CD4-positive, alpha-beta T cell treated with Interleukin-17A for 4 hours (primary cell): ENCODE results near the gene SYT10.
"Not testable (repeated sequence)": the region's sequence is repeated elsewhere in the genome, so short reads cannot be mapped to it uniquely, and the experiment has no call there.

Source experiments
- DNase-seq: peaks from one replicate; pipeline ENCODE4 v3.0.0-alpha.2; 2020; ENCODE audit warnings: mixed read lengths

Gene SYT10, protein sequence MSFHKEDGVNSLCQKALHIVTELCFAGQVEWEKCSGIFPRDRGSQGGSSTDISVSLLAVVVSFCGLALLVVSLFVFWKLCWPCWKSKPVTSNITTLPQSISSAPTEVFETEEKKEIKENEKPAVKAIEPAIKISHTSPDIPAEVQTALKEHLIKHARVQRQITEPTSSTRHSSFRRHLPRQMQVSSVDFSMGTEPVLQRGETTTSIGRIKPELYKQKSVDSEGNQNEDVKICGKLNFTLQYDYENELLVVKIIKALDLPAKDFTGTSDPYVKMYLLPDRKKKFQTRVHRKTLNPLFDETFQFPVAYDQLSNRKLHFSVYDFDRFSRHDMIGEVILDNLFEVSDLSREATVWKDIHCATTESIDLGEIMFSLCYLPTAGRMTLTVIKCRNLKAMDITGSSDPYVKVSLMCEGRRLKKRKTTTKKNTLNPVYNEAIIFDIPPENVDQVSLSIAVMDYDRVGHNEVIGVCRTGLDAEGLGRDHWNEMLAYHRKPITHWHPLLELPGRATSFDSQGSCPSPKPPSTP

DNA sequence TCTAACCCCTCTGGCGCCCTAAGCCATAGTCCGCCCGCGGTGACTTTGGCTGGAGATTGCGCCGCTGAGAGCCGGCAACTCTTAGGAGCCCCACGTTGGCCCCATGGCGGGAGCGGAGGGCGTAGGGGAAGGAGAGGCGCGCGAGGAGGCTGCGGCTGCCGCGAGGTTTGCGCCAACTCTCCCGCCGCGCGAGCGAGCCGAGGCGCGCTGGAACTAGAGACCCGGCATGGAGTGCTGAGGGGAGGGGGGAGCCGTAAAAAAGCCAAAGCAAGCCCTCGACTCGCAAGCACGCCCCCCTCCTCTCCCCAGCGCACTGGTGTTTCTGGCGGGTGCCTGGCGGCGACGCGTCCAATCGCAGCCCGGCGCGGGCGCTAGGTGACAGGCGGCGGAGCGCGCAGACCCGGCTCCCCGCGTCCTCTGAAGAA lies at the start of gene SYT10:
SYT10 (minus strand) TSS at position 233 of the 425 bp plus-strand sequence. CDS start 297 bp downstream, outside the sequence.
- no peak for DNase-seq

DNA sequence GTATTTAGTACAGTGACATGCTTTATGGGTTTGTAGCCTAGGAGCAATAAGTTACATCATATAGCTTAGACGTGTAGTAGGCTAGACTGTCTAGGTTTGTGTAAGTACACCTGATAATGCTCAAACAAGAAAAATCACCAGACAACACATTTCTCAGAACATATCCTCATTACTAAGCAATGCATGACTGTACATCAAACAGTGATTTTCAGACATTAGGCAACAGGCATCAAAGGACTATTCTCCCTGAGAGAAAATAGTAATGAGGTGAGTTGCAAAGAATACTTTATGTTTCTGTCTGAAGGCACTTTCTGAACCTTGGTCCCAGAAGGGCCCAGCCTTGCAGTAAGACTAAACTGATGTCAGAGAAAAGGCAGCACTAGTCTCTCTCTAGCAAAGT lies 48.4 kb upstream of the SYT10 start:
- DNase-seq: no peak

DNA sequence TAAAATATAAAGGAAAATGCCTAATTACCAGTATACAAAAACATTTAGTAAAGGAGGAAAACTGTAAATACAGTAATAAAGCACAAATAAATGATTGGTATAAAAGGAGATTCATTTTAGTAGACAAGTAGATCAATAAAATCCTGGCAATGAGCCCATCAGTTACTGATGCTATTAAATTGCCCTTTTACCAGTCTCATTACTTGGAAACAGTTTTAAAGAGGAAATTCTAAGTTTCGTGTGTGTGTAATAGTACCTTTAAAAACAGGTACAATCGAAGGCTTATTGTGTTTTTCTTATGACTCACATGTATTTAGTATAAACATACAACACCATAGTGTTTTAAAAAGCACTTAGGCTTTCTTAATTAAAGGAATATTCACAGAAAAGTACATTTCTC lies 46.4 kb upstream of the SYT10 start:
- no peak for DNase-seq

DNA sequence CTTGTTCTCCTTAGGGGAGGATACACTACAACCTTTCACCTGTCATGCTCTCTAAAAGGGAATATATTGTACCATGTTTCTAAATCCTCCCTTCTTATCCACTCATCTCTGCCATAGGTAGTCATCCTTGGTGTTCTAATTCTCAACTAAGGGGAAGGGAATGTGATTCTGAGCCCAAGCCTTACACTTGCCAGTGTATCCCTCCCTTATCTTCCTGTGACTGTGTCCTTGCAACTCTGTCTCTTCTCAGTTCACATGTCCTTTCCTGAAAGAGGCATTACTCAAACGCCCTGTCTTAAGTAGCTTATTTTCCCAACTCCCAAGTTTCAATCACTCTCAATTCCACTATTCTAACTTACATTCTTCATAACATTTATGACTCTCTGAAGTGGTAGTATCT lies 44.5 kb upstream of the SYT10 start:
- DNase-seq: no peak

DNA sequence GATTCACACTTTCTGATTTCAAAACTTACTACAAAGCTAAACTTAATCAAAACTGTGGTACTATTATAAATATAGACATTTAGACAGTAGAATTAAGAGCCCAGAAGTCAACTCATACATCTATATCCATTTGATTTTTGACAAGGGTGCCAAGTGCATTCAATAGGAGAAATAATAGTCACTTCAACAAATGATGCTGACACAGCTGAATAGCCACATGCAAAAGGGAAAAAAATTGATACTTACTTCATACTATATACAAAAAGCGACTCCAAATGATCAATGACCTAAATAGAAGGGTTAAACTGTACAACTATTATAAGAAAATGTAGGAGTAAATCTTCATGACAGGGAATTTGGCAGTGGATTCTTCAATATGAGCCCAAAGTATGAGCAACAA lies 40.7 kb upstream of the SYT10 start:
- DNase-seq: no peak

DNA sequence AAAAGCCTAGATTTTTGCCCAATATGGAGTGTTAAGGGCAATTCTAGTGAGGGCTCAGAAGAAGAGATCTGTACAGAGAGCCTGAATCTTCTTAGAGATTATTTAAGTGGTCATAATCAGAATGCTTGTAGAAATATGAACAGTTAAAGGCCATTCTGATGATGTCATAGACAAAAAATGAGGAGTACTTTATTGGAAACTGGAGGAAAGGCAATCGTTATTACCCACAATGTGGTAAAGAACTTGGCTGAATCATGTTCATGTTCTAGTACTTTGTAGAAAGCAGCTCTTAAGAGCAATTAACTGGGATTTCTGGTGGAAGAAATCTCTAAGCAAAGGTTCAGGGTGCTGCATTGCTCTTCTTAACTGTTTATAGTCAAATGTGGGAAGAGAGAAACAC lies 36.4 kb upstream of the SYT10 start:
- no peak for DNase-seq

DNA sequence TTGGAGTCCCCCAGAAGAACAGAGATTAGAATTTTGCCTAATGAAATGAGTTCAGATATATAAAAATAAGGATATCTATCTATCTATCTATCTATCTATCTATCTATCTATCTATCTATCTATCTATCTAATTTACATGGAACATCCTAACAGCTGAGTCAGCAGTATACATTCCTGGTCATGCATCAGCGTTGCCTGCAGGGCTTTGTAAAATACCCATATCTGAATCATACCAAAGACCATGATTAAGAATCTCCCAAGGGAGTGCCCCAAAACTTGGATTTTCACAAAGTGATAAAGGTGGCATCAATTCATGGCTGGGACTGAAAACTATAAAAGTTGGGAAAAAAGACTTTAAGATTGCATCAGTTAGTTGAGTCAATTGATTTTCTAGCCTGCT lies 32.7 kb upstream of the SYT10 start:
- no peak for DNase-seq

DNA sequence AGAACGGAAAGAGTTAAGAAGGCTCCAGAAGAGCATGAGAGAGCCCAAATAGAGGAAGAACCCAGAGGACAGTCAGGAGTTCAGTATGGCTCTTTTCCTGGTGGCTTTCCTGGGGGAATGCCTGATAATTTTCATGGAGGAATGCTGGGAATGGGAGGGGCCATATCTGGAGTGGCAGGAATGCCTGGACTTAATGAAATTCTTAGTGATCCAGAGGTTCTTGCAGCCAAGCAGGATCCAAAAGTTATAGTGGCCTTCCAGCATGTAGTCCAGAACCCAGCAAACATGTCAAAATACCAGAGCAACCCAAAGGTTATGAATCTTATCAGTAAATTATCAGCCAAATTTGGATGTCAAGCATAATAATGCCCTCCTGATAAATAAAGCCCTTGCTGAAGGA lies 15.5 kb upstream of the SYT10 start:
- DNase-seq: no peak

DNA sequence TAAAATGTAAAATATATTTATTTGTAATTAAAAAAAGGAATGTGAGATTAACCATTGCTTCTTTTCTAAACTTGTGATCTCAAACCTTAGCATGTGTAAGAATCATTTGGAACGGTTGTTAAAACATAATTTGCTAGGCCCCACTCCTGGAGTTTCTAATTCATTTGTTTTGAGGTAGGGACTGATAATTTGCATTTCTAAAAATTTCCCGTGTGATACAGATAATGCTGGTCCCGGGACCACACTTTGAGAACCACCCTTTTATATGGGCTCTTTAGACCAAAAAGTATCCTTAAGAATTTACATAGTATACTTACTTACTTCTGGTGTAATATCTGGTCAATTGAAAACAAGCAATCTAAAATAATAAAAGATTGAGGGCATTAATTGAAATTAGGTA lies 10.9 kb upstream of the SYT10 start:
- no peak for DNase-seq

DNA sequence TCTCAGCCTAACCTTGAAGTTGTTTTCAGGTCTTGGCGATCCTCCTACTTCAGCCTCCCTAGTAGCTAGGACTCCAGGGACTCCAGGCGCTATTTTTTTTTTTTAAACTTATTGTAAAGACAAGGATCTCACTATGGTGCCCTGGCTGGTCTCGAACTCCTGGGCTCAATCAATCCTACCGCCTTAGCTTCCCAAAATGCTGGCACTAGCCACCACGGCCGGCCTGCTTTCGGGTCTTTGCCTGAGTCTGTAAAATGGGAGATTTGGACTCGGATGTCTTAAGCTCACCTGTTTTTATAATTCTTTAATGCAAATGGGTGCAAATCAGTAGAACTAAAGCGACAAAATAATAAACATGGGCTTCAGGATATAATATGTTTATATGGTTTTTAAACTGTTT lies 858 bp upstream of the SYT10 start:
- no peak for DNase-seq

DNA sequence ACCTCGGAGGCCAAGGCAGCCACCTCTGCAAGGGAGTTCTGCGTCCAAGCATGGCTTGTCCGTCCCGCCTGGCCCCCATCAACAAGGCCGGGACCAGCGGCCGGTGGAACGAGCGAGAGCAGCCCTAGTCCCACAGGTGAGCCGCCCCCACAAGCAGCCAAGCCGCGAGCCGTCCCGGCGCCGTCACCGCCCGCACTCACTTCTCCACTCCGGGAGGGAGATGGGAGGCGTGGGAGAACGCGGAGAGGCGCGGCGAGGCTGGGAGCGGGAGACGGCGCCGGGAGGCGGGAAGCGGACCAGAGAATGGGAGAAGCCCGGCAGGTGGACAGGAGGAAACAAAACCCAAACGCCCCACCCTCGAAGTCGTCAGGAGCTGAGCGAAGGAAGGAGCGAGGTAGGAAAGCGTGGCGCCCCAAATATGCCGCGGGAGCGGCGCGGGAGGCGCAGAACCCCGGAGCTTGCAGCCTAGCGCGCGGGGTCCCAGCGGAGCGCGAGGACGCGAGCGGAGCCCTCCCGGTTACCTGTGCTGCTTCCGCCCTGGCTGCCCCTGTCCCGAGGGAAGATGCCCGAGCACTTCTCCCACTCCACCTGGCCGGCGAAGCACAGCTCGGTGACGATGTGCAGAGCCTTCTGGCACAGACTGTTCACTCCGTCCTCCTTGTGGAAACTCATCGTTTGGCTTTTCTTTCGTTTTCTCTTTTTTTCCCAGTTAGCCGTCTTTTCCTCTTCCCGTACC lies 600 bp downstream of the SYT10 start:
- DNase-seq: no peak

DNA sequence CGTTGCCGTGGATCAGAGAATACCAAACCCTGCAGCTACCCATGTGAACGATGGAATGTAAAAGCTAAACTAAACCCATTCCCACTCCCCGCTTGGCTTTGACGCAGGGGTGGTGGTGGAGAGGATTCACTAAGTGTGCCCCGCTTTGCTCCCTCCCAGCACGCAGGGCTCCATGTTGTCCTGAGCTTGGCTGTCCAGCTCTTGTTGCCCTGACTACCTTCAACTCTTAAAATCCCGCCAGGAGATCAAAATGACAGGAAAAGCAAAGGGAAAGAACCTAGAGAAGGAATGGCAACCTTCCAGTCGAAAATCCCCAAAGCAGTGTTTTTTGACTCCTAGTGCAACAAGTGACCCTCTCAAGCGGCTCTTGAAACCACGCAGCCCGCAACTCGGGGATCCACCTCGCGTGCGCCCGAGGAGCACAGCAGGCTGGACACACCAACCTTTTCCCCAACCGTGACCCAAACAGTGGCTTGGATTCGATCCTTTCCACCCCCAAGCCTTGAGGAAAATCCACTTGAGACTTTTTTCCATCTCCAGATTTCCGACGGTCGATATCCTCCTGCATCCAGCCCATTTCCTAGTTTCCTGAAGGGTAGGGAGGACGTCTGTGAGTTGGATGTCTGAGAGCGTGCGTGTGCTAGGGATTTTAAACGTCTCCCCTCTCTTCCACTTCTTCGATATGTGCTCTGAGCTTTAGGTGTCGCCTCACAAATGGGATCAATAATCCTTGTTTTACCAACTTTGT lies 1.4 kb downstream of the SYT10 start:
- no peak for DNase-seq

DNA sequence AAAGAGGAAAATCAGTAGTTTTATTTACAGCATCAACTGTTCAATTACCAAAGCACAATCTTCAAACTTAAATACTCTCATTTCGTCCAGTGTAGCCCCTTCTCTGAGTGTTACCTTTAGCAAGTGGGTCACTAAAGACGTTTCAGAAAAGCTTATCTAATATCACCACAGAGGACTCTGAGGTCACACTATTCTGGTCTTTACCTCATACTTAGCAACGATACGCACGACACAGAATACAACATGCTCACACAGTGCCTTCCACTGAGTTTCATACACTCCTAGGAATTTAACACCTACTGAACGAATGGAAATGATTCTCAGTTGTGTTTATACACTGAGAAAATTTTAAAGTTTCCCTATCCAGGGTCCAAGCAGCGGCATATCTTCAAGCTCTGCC lies 2.0 kb downstream of the SYT10 start:
- no peak for DNase-seq

DNA sequence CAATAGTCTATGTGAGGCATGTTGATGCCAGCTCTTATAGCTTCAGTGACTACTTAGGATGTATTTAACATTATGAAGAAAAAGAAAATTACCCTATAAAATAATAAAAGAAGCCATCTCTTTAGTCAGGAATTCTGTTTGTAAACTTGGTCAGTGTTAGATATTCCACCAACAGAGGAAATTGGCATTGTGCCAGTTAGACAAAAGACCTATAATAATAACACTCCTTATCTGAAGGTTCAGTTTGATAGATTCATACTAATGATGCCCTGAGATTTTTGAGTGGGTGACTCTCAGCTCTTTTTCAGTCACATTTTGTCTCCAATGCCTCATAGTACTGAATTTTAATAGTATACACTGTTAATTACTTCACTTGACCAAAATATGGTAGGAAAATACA lies 6.6 kb downstream of the SYT10 start:
- no peak for DNase-seq

DNA sequence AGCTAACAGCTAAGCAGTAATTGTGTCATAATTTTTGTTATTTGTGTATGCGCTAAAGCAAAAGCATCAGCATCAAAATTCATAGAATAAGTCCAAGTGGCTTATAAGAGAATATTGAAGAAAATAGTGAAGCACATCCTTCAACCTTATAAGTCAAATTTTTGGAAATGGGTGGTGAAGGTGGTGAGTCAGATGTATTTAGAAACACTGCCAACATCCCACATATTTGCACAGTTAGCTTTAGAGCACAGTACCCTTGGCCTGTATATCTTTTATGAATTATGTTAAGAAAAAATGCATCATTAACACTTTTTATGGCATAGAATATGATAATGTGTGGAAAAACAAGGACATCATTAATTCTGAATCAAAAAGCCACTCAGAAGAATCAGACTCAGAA lies 8.0 kb downstream of the SYT10 start:
- no peak for DNase-seq

DNA sequence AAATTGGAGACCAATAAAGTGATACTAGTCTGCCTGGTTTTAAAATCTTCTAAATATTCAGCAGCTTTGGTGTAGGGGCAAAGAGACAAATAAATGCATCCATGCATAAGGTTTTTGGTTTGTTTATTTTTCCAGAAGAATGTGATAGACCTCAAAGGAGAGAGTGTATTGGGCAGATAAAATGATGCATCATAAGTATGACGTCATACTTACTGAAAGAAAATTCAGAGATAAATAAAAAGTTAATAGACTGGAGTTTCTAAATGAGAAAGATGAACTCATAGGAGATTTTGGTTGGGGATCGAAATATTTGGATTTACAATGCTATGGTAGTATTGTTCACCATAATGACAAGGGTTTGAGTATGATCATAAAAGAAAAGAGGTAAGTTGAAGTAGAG lies 10.2 kb downstream of the SYT10 start:
- no peak for DNase-seq

DNA sequence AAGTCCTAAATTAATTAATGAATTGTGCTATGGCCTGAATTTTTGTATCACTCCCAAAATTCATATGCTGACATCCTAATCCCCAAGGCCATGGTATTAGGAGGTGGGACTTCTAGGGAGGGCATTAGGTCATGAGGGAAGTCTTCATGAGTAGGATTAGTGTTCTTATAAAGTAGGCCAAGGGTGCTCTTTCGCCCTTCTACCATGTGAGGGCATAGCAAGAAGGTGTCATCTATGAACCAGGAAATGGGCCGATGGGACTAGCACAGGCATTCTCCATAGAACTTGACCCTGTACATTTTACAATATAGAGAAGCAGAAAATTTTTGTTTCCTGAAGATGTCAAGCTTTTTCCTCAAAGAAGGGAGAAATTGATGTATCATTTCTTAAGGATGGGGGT lies 12.5 kb downstream of the SYT10 start:
- DNase-seq: no peak

DNA sequence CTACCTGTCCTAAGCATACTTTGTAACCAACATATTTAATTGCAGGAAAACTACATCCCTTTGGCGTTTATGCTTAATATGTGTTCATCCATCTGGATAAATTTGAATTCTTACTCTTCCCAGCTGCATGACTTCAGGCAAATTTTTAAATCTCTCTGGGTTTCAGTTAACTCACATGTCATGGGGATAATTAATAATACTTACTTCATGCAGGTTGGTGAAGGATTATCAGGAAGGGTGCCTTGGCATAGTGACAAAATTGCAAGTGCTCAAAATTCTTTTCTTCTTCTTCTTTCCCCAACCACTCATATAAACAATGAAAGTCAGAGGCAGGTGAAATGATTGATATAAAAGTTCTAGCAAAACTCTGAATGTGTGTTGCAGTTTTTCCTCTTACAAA lies 15.9 kb downstream of the SYT10 start:
- DNase-seq: no peak

DNA sequence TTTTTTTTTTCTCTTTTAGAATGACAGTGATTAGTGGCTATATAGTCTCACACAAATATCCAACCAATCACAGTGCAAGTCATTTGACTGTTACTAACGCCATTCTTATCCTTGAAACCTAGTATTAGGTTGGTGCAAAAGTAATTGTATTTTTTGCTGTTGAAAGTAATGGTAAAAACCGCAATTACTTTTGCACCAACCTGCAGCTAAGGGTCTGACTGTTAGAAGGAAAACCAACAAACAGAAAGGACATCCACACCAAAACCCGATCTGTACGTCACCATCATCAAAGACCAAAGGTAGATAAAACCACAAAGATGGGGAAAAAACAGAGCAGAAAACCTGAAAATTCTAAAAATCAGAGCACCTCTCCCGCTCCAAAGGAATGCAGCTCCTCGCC lies 27.2 kb downstream of the SYT10 start:
- DNase-seq: not testable (repeated sequence)

DNA sequence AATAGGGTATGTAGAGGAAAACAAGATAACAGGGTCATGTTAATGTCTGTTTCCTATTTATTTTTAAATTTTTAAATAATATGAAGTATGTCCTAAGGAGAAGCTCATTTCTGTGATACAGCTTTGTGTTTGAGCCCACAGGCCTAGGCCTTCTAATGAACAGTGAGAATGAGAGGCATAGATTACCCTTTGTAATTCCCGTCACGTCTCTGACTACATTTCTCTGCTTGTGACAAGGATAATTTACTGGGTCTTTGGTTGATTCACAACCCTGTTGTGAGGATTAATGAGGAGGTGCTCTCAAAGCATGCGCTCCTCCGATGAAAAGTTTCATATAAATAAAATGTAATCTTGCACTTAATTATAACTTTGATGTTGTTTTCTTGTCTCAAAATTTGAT lies 56.1 kb downstream of the SYT10 start:
- DNase-seq: no peak

DNA sequence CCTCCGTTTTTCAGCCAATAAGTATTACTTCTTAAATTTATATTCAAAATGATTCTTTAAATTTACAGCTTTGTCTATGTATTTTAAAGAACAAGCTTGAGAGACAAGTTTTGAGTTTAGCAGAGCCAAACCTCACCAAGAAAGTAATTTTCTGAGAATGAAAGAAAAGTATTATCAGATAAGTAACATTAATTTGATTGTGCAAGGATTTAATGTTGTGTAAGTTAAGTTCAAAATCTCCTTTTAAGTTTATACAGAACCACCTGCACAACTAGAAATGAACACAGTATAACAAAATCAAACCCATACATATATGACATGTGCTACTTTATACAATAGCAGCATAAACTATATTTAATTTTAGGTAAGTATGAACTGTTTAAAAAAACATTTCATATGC lies 63.5 kb downstream of the SYT10 start:
- no peak for DNase-seq

DNA sequence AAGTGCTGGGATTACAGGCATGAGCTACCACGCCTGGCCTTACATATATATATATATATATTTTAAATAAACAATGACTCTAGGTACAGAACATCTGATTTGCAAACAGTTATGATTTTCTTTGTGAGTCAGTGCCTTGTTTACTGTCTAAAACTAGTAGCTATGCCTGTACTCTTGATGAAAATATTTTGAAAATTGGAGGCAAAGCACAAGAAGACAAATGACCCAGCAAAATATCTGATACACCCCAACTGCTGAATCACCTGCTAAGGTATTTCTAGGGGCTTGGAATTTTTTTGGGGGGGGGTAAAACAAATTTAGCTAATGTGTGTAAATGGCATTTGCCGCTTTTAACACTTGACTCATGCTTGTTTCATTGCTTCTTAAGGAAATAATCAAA lies 69.3 kb downstream of the SYT10 start:
- DNase-seq: no peak

DNA sequence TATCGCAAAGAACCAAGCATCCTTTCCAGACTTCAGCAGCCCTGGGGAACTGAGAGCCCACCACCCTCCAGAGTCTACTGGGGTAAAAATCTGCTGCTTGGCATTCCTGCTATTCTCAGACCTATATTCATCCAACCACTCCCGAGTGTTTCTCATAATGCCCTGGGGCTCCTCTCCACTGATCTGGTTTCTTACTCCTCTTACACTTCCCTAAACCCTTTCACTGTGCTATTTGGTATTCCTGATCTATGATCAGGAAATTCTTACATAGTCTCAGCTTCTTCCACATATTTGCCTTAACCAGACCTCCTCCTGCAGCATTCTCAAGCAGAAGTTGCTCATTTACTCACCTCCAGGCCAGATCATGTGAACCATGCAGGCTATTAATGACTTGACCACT lies 82.4 kb downstream of the SYT10 start:
- DNase-seq: no peak

DNA sequence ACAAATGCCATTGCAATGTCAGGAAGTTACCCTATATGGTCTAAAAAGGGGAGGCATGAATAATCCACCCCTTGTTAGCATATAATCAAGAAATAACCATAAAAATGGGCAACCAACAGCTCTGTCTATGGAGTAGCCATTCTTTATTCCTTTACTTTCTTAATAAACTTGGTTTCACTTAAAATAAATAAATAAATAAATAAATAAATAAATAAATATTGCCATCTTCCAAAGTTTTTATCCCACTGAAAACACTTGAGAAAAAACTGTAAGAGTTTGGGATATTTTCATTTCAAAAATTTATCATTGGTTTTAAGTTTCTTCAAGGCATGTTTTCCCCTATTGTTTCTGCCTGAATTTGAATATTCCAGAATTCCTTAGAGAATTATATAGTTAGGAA lies 89.8 kb downstream of the SYT10 start:
- no peak for DNase-seq
